ENCODE data around the gene CCL28. TPM values are rescaled to one million over a fixed set of nuclear protein-coding genes. Genes with fewer than 3 reads are reported as not detected.

CCL28 gene
- total RNA-seq, 1 donor from 2014 or later: 11.1 TPM

GRCh38 chr5:43358301-43358700 is 53.9 kb downstream of the CCL28 start:
- intact Hi-C loops (cut with micrococcal nuclease): no loop called here

- intact Hi-C loops (cut with micrococcal nuclease): no loop called here
These were observed 54.3 kb downstream of the CCL28 start for GRCh38 chr5:43357878-43358281.

GRCh38 chr5:43357067-43357466 is 55.1 kb downstream of the CCL28 start:
- intact Hi-C loops (cut with micrococcal nuclease): no loop called here

GRCh38 chr5:43354774-43355173 is 57.4 kb downstream of the CCL28 start:
- intact Hi-C loops (cut with micrococcal nuclease): no loop called here

- intact Hi-C loops (cut with micrococcal nuclease): no loop called here
These were observed 58.5 kb downstream of the CCL28 start for GRCh38 chr5:43353668-43354067.

GRCh38 chr5:43352915-43353314 is 59.3 kb downstream of the CCL28 start:
- intact Hi-C loops (cut with micrococcal nuclease): no loop called here

GRCh38 chr5:43352131-43352530 is 60.1 kb downstream of the CCL28 start:
- intact Hi-C loops (cut with micrococcal nuclease): no loop called here

- intact Hi-C loops (cut with micrococcal nuclease): no loop called here
These were observed 63.3 kb downstream of the CCL28 start for GRCh38 chr5:43348861-43349363.

GRCh38 chr5:43348207-43348606 is 64.0 kb downstream of the CCL28 start:
- intact Hi-C loops (cut with micrococcal nuclease): no loop called here

- intact Hi-C loops (cut with micrococcal nuclease): no loop called here
These were observed 73.3 kb downstream of the CCL28 start for GRCh38 chr5:43338862-43339261.

GRCh38 chr5:43336159-43336558 is 76.0 kb downstream of the CCL28 start:
- intact Hi-C loops (cut with micrococcal nuclease): loop anchor here (1.0 kb wide), 1 partner anchor 21 kb away; no protein-coding TSS in a partner anchor

- intact Hi-C loops (cut with micrococcal nuclease): loop anchor here (1.0 kb wide), 1 partner anchor 20 kb away; no protein-coding TSS in a partner anchor
These were observed 76.5 kb downstream of the CCL28 start for GRCh38 chr5:43335681-43336080.

GRCh38 chr5:43332401-43332800 is 79.8 kb downstream of the CCL28 start:
- intact Hi-C loops (cut with micrococcal nuclease): no loop called here

Other genes with a start within 250 kb of the CCL28 start
- 0.61 and 0.68 TPM in 2 replicates for gene NIM1K, start 220.2 kb downstream of the CCL28 start, total RNA-seq
- gene HMGCS1, start 99.0 kb downstream of the CCL28 start, total RNA-seq: 105 and 109 TPM in 2 replicates
- gene TMEM267, start 71.5 kb upstream of the CCL28 start, total RNA-seq: 15.0 and 15.7 TPM in 2 replicates
- 5.7 and 6.5 TPM in 2 replicates for gene C5orf34, start 102.8 kb upstream of the CCL28 start, total RNA-seq
- 42.5 and 44.9 TPM in 2 replicates for gene PAIP1, start 144.7 kb upstream of the CCL28 start, total RNA-seq
- gene NNT, start 190.8 kb upstream of the CCL28 start, total RNA-seq: 63.8 and 67.9 TPM in 2 replicates

All from T-helper 1 cell treated with Interleukin-12 subunit alpha and Interleukin-12 subunit beta and Interleukin-4 antibody, amounts not matched to agents 30 ng/mL and 1 ng/mL, for 36 hours (primary cell).